Spleen (tissue), 11 donors: ENCODE data around the gene COMMD7. TPM values are rescaled to one million over a fixed set of nuclear protein-coding genes. Genes with fewer than 3 reads are reported as not detected.

ENCODE experiments used
- DNase-seq: peaks from one replicate; pipeline ENCODE4 v3.0.0-alpha.2; 2020
- H3K27ac ChIP-seq, 8 donors: fragments of 200-600 bp; sonication (generic) in 7 of 8; 1 replicate in 4 of 8; 2 replicates in 4 of 8; pipeline versions ENCODE4 v1.5.0 to v1.8.0; 2016 to 2021; ENCODE audit warnings: inconsistent platforms in 4 of 8, mild to moderate bottlenecking in 4 of 8, moderate library complexity in 1 of 8
- H3K27me3 ChIP-seq, 7 donors: fragments of 200-600 bp; sonication (generic) in 6 of 7; replicated peaks in 1 of 7; 1 replicate in 4 of 7; 2 replicates in 3 of 7; pipeline versions ENCODE4 v1.5.0 to v1.8.0; 2016 to 2021; ENCODE audit warnings: inconsistent platforms in 3 of 7, mild to moderate bottlenecking in 1 of 7
- H3K36me3 ChIP-seq, 6 donors: fragments of 200-600 bp; sonication (generic) in 5 of 6; 1 replicate in 4 of 6; 2 replicates in 2 of 6; pipeline versions ENCODE4 v1.5.0 to v1.8.0; 2016 to 2021; ENCODE audit warnings: inconsistent platforms in 2 of 6
- H3K4me1 ChIP-seq, 6 donors: fragments of 200-600 bp; sonication (generic) in 5 of 6; 1 replicate in 3 of 6; 2 replicates in 3 of 6; pipeline versions ENCODE4 v1.5.0 to v1.8.0; 2016 to 2021; ENCODE audit warnings: inconsistent platforms in 3 of 6
- H3K4me3 ChIP-seq, 8 donors: fragments of 200-600 bp; sonication (generic) in 7 of 8; 1 replicate in 4 of 8; 2 replicates in 4 of 8; pipeline versions ENCODE4 v1.5.0 to v1.8.0; 2016 to 2021; ENCODE audit warnings: inconsistent platforms in 4 of 8, mild to moderate bottlenecking in 4 of 8, moderate library complexity in 2 of 8
- H3K9me3 ChIP-seq, 8 donors: fragments of 200-600 bp; sonication (generic) in 7 of 8; 1 replicate in 4 of 8; 2 replicates in 4 of 8; pipeline versions ENCODE4 v1.5.0 to v1.8.0; 2016 to 2021; ENCODE audit warnings: inconsistent platforms in 4 of 8
- CTCF ChIP-seq, 11 experiments: fragments of 200-600 bp in 7 of 11; fragments of 450-650 bp in 4 of 11; sonication (generic) in 4 of 11; IDR thresholded peaks in 8 of 11; conservative IDR thresholded peaks in 3 of 11; 1 replicate in 7 of 11; 2 replicates in 4 of 11; pipeline versions ENCODE4 v1.4.0 to v1.8.0; 2016 to 2021; ENCODE audit warnings: antibody characterized with exemption in 11 of 11, inconsistent platforms in 4 of 11, mild to moderate bottlenecking in 1 of 11
- POLR2A ChIP-seq, 3 donors: fragments of 450-650 bp; IDR thresholded peaks; one replicate each; pipeline ENCODE4 v1.5.1; 2017; ENCODE audit warnings: antibody characterized with exemption in 3 of 3, mild to moderate bottlenecking in 1 of 3
- POLR2AphosphoS5 ChIP-seq, 3 donors: sonication (generic); formaldehyde crosslinking; IDR thresholded peaks; one replicate each; pipeline ENCODE4 v1.5.1; 2017; ENCODE audit warnings: antibody characterized with exemption in 3 of 3
- WGBS, 5 donors: extraction: QIAGEN DNeasy Blood & Tissue Kit in 3 of 5; methylation state at CpG; one replicate each; pipeline versions ENCODE4 v1.1.5 to v1.1.7; 2013 to 2018; 5-methylcytosine and 5-hydroxymethylcytosine counted together
- intact Hi-C: fragments of 100-400 bp; cut with DNase I; formaldehyde crosslinking; loops from one replicate; pipeline ENCODE4 v1.15.0; 2023; ENCODE audit warnings: low total_unique reads
- polyA plus RNA-seq, 3 donors: library from polyadenylated mRNA; stranded (reverse); fragments of 200-250 nt; gene quantifications; one replicate each; pipeline ENCODE4 v1.2.1, GENCODE V29; 2013
- total RNA-seq, 7 donors: library from RNA; depleted of rRNA in 3 of 7; stranded (reverse); fragments of >200 nt in 3 of 7; fragmentation: NEBNext Ultra II Directional in 4 of 7; extraction: Animal tissue kit (Norgen Biotek cat#: 25700) in 4 of 7; gene quantifications; one replicate each; pipeline versions ENCODE4 v1.1.0 to v1.2.1, GENCODE V29; 2016 to 2021
- donor health status: healthy with polysubstance abuse.
- donor health status: DM: no; HTN: no; CAD: no; lungs with moderate emphysema.
- donor health status: DM: no; HTN: no; CAD: no.
- donor health status: Bipolar disorder and iron deficiency.
- donor health status: healthy.
- donor health status: DM: no; HTN: no; CAD: no.
- donor health status: DM: yes; HTN: yes; CAD: no.

Gene COMMD7
- total and polyA plus RNA-seq, 10 donors, result 24.4 to 69.2 (median 38.1) TPM

- no peak for DNase-seq
- 62 to 74% (median 65%) methylated on average over 5 of the region's 5 CpGs for WGBS, 5 donors
- TF ChIP-seq POLR2AphosphoS5 (IDR thresholded peaks at IDR 0.05), result no peak
- no peak for TF ChIP-seq POLR2A (IDR thresholded peaks at IDR 0.05)
- TF ChIP-seq CTCF (IDR thresholded peaks at IDR 0.05 in 8 of 11, conservative IDR thresholded peaks at IDR 0.05 in 3 of 11), result no peak
- Histone ChIP-seq H3K27ac (peak overlapping the region in 7 of 8 donors; percentile 29 to 71 (median 48)), H3K27me3 (no peaks in the 10 kb centered on the region), H3K4me3 (no peak overlapping the region), H3K36me3 (peaks cover 0 to 59% (median 31%) of the 10 kb centered on the region in 6 donors), H3K4me1 (peaks cover 3 to 47% (median 28%) of the 10 kb centered on the region in 6 donors), H3K9me3 (no peaks in the 10 kb centered on the region)
- intact Hi-C loops, result no loop called here
Measured at GRCh38 chr20:32707691-32708581, 35.3 kb downstream of the COMMD7 start.

GRCh38 chr20:32706486-32706885, 36.8 kb downstream of the COMMD7 start:
- no peak overlapping the region for H3K4me3 ChIP-seq
- H3K9me3 ChIP-seq, result no peaks in the 10 kb centered on the region
- no peaks in the 10 kb centered on the region for H3K27me3 ChIP-seq
- peaks cover 0 to 70% (median 45%) of the 10 kb centered on the region in 6 donors for H3K36me3 ChIP-seq
- 89 to 96% (median 92%) methylated on average over 3 of the region's 3 CpGs for WGBS, 5 donors
- no peak overlapping the region for H3K27ac ChIP-seq
- DNase-seq, result no peak
- TF ChIP-seq POLR2AphosphoS5 (IDR thresholded peaks at IDR 0.05) (no peak), POLR2A (IDR thresholded peaks at IDR 0.05) (no peak), CTCF (IDR thresholded peaks at IDR 0.05 in 8 of 11, conservative IDR thresholded peaks at IDR 0.05 in 3 of 11) (no peak)
- intact Hi-C loops, result no loop called here
- H3K4me1 ChIP-seq, result peaks cover 3 to 43% (median 25%) of the 10 kb centered on the region in 6 donors

- intact Hi-C loops, result no loop called here
- no peaks in the 10 kb centered on the region for H3K9me3 ChIP-seq
- peaks cover 0 to 88% (median 52%) of the 10 kb centered on the region in 6 donors for H3K36me3 ChIP-seq
- peaks cover 0 to 7% (median 4%) of the 10 kb centered on the region in 6 donors for H3K4me1 ChIP-seq
- H3K27me3 ChIP-seq, result no peaks in the 10 kb centered on the region
- WGBS, 5 donors, result 88 to 91% (median 90%) methylated on average over 9 of the region's 9 CpGs
- no peak overlapping the region for H3K27ac ChIP-seq
- TF ChIP-seq CTCF (IDR thresholded peaks at IDR 0.05 in 8 of 11, conservative IDR thresholded peaks at IDR 0.05 in 3 of 11) (no peak), POLR2A (IDR thresholded peaks at IDR 0.05) (no peak), POLR2AphosphoS5 (IDR thresholded peaks at IDR 0.05) (no peak)
- H3K4me3 ChIP-seq, result no peak overlapping the region
- no peak for DNase-seq
Measured at GRCh38 chr20:32702706-32703425, 40.4 kb downstream of the COMMD7 start.

- H3K27ac ChIP-seq, result no peak overlapping the region
- H3K4me1 ChIP-seq, result no peaks in the 10 kb centered on the region
- TF ChIP-seq POLR2AphosphoS5 (IDR thresholded peaks at IDR 0.05) (no peak), POLR2A (IDR thresholded peaks at IDR 0.05) (no peak), CTCF (IDR thresholded peaks at IDR 0.05 in 8 of 11, conservative IDR thresholded peaks at IDR 0.05 in 3 of 11) (no peak)
- H3K4me3 ChIP-seq, result no peak overlapping the region
- peaks cover 0 to 59% (median 17%) of the 10 kb centered on the region in 6 donors for H3K36me3 ChIP-seq
- no peak for DNase-seq
- intact Hi-C loops, result no loop called here
- 94 to 100% (median 98%) methylated on average over 3 of the region's 3 CpGs; no CpG with 5 or more reads in 1 of the 5 donors for WGBS, 5 donors
- H3K27me3 ChIP-seq, result no peaks in the 10 kb centered on the region
- no peaks in the 10 kb centered on the region for H3K9me3 ChIP-seq
Measured at GRCh38 chr20:32697608-32698007, 45.7 kb downstream of the COMMD7 start.
